8988T (cell line): ENCODE results near the gene KCNMA1.

ENCODE experiments used
- DNase-seq: peaks from one replicate; pipeline ENCODE4 v3.0.0; 2011

Gene KCNMA1

GRCh38 chr10:77386838-77387237 is 250.8 kb downstream of the KCNMA1 start:
- DNase-seq: no peak

GRCh38 chr10:77386365-77386764 is 251.2 kb downstream of the KCNMA1 start:
- no peak for DNase-seq

GRCh38 chr10:77385315-77385714 is 252.3 kb downstream of the KCNMA1 start:
- no peak for DNase-seq

- no peak for DNase-seq
Observed at GRCh38 chr10:77383861-77384553, 253.6 kb downstream of the KCNMA1 start.

GRCh38 chr10:77381750-77382149 is 255.9 kb downstream of the KCNMA1 start:
- no peak for DNase-seq

- no peak for DNase-seq
Observed at GRCh38 chr10:77380723-77381122, 256.9 kb downstream of the KCNMA1 start.

GRCh38 chr10:77380191-77380590 is 257.4 kb downstream of the KCNMA1 start:
- DNase-seq: no peak

- DNase-seq: no peak
Observed at GRCh38 chr10:77378366-77379349, 258.9 kb downstream of the KCNMA1 start.

GRCh38 chr10:77377678-77378352 is 259.8 kb downstream of the KCNMA1 start:
- no peak for DNase-seq

- DNase-seq: no peak
Observed at GRCh38 chr10:77377034-77377433, 260.6 kb downstream of the KCNMA1 start.

- no peak for DNase-seq
Observed at GRCh38 chr10:77374189-77374656, 263.4 kb downstream of the KCNMA1 start.

GRCh38 chr10:77371848-77372799 is 265.5 kb downstream of the KCNMA1 start:
- DNase-seq: no peak

GRCh38 chr10:77371421-77371820 is 266.2 kb downstream of the KCNMA1 start:
- no peak for DNase-seq

- no peak for DNase-seq
Observed at GRCh38 chr10:77368006-77368405, 269.6 kb downstream of the KCNMA1 start.

GRCh38 chr10:77363210-77363609 is 274.4 kb downstream of the KCNMA1 start:
- DNase-seq: no peak

- DNase-seq: no peak
Observed at GRCh38 chr10:77361831-77362230, 275.8 kb downstream of the KCNMA1 start.

- DNase-seq: no peak
Observed at GRCh38 chr10:77361426-77361825, 276.2 kb downstream of the KCNMA1 start.

- DNase-seq: no peak
Observed at GRCh38 chr10:77360835-77361234, 276.8 kb downstream of the KCNMA1 start.

- no peak for DNase-seq
Observed at GRCh38 chr10:77359950-77360520, 277.6 kb downstream of the KCNMA1 start.

GRCh38 chr10:77359287-77359691 is 278.3 kb downstream of the KCNMA1 start:
- DNase-seq: no peak

- DNase-seq: no peak
Observed at GRCh38 chr10:77358656-77359055, 279.0 kb downstream of the KCNMA1 start.
